Measurements from ENCODE around the gene VSNL1.

GRCh38 chr2:17683981-17684380 is 143.5 kb downstream of the VSNL1 start:
- TF ChIP-seq CTCF (conservative IDR thresholded peaks at IDR 0.05; ENCODE audit: low read length) (no peak), EZH2phosphoT487 (IDR thresholded peaks at IDR 0.05; ENCODE audit: borderline replicate concordance) (no peak)

Data from Loucy (cell line).